SK-N-SH (cell line): ENCODE results near the gene TRIM72. TPM values are rescaled to one million over a fixed set of nuclear protein-coding genes. Genes with fewer than 3 reads are reported as not detected.
"Not testable (repeated sequence)": the region's sequence is repeated elsewhere in the genome, so short reads cannot be mapped to it uniquely, and the experiment has no call there.

Experiments used
- CTCF ChIA-PET: fragments of 300-600, 350-600 bp; formaldehyde crosslinking; extraction: SDS; loops from one replicate; lab custom pipeline; 2021; lab: Yijun Ruan, JAX
- POLR2A ChIA-PET: fragments of 350-600 bp; sonication (Branson Sonifier 250); formaldehyde crosslinking; extraction: SDS; loops from one replicate; lab custom pipeline; 2020; ENCODE audit warnings: antibody characterized with exemption, inconsistent platforms; lab: Yijun Ruan, JAX
- DNase-seq: peaks from one replicate; pipeline ENCODE4 v3.0.0; 2012
- H2AFZ ChIP-seq: fragments of 200-600 bp; sonication (generic); 2 replicates; pipeline ENCODE4 v1.8.1; 2016; ENCODE audit warnings: antibody characterized with exemption, mild to moderate bottlenecking, low read depth
- H3F3A ChIP-seq: fragments of 200-600 bp; sonication (generic); replicated peaks from 2 replicates; pipeline ENCODE3; 2016; ENCODE audit warnings: antibody characterized with exemption, mild to moderate bottlenecking; ENCODE audit not compliant: insufficient read depth
- H3K27ac ChIP-seq, 2 experiments: fragments of 200-500 bp in 1 of 2; fragments of 200-600 bp in 1 of 2; sonication (Bioruptor generic) in 1 of 2; sonication (generic), shearing (Covaris generic) in 1 of 2; 2 replicates each; pipeline versions ENCODE4 v1.5.1 to v1.6.1; 2014 to 2016; ENCODE audit warnings: low read depth in 2 of 2, inconsistent platforms in 1 of 2, low read length in 1 of 2, mild to moderate bottlenecking in 1 of 2, mixed read lengths in 1 of 2
- H3K27me3 ChIP-seq: fragments of 200-600 bp; sonication (generic), shearing (Covaris generic); 2 replicates; pipeline ENCODE4 v1.6.1; 2016; ENCODE audit warnings: mixed run types; ENCODE audit not compliant: insufficient read depth
- H3K36me3 ChIP-seq, 2 experiments: fragments of 200-500 bp in 1 of 2; fragments of 200-600 bp in 1 of 2; sonication (Bioruptor generic) in 1 of 2; sonication (generic) in 1 of 2; replicated peaks in 1 of 2; 2 replicates each; pipeline versions ENCODE3 to v1.5.1; 2014 to 2016; ENCODE audit warnings: low read length in 1 of 2, mild to moderate bottlenecking in 1 of 2; ENCODE audit not compliant: insufficient read depth in 2 of 2, control insufficient read depth in 1 of 2
- H3K4me1 ChIP-seq, 2 experiments: fragments of 200-500 bp in 1 of 2; fragments of 200-600 bp in 1 of 2; sonication (Bioruptor generic) in 1 of 2; sonication (generic), shearing (Covaris generic) in 1 of 2; 2 replicates each; pipeline versions ENCODE4 v1.5.1 to v1.6.1; 2014 to 2016; ENCODE audit warnings: low read depth in 1 of 2, low read length in 1 of 2, mixed run types in 1 of 2; ENCODE audit not compliant: insufficient read depth in 2 of 2, control insufficient read depth in 1 of 2
- H3K4me2 ChIP-seq: fragments of 200-600 bp; sonication (generic), shearing (Covaris generic); 2 replicates; pipeline ENCODE4 v1.6.1; 2017; ENCODE audit warnings: mixed run types
- H3K4me3 ChIP-seq, 2 experiments: fragments of 200-500 bp in 1 of 2; fragments of 200-600 bp in 1 of 2; sonication (Bioruptor generic) in 1 of 2; sonication (generic), shearing (Covaris generic) in 1 of 2; 2 replicates each; pipeline versions ENCODE4 v1.5.1 to v1.8.1; 2014 to 2016; ENCODE audit warnings: low read depth in 2 of 2, inconsistent platforms in 1 of 2, low read length in 1 of 2, mild to moderate bottlenecking in 1 of 2, mixed read lengths in 1 of 2, moderate library complexity in 1 of 2
- H3K79me2 ChIP-seq: fragments of 200-600 bp; sonication (generic); 2 replicates; pipeline ENCODE4 v1.8.1; 2017; ENCODE audit warnings: mild to moderate bottlenecking; ENCODE audit not compliant: insufficient read depth
- H3K9ac ChIP-seq: fragments of 200-600 bp; sonication (generic); 2 replicates; pipeline ENCODE4 v1.6.1; 2017; ENCODE audit warnings: mixed run types
- H3K9me2 ChIP-seq: fragments of 200-600 bp; sonication (generic); 2 replicates; pipeline ENCODE4 v1.6.1; 2017; ENCODE audit warnings: mixed run types
- H3K9me3 ChIP-seq: fragments of 200-600 bp; sonication (generic); 2 replicates; pipeline ENCODE4 v1.6.1; 2017; ENCODE audit warnings: mixed run types, mild to moderate bottlenecking, moderate library complexity
- H4K20me1 ChIP-seq: fragments of 200-600 bp; sonication (generic); 2 replicates; pipeline ENCODE4 v1.6.1; 2017; ENCODE audit warnings: mild to moderate bottlenecking, mixed run types; ENCODE audit not compliant: insufficient read depth
- CHD2 ChIP-seq: fragments of 150-350 bp; IDR thresholded peaks from 2 replicates; pipeline ENCODE4 v1.6.1; 2018; ENCODE audit warnings: low read length; ENCODE audit not compliant: partially characterized antibody
- EP300 ChIP-seq, 2 experiments: IDR thresholded peaks; 2 replicates each; pipeline versions ENCODE4 v1.4.0 to v1.6.1; 2012; ENCODE audit warnings: borderline replicate concordance in 1 of 2, low read depth in 1 of 2, low read length in 1 of 2
- FOSL2 ChIP-seq: IDR thresholded peaks from 2 replicates; pipeline ENCODE4 v1.4.0; 2012; ENCODE audit warnings: low read depth, mild to moderate bottlenecking, moderate library complexity, borderline replicate concordance
- FOXM1 ChIP-seq: IDR thresholded peaks from 2 replicates; pipeline ENCODE4 v1.4.0; 2012; ENCODE audit warnings: low read depth, mild to moderate bottlenecking
- JUND ChIP-seq: IDR thresholded peaks from 2 replicates; pipeline ENCODE4 v1.4.0; 2012
- MAX ChIP-seq: IDR thresholded peaks from 2 replicates; pipeline ENCODE4 v1.4.0; 2012; ENCODE audit warnings: low read depth
- POLR2AphosphoS5 ChIP-seq: IDR thresholded peaks from 2 replicates; pipeline ENCODE4 v1.6.1; 2012; ENCODE audit warnings: low read depth, low read length
- SMC3 ChIP-seq: IDR thresholded peaks from 2 replicates; pipeline ENCODE4 v1.6.1; 2012; ENCODE audit warnings: low read depth, low read length, improper control_type of control experiment
- TCF12 ChIP-seq: IDR thresholded peaks from 2 replicates; pipeline ENCODE4 v1.4.0; 2012
- YY1 ChIP-seq: IDR thresholded peaks from 2 replicates; pipeline ENCODE4 v1.4.0; 2012; ENCODE audit warnings: low read depth, mild to moderate bottlenecking
- ZBTB33 ChIP-seq: IDR thresholded peaks from 2 replicates; pipeline ENCODE4 v1.4.0; 2012; ENCODE audit warnings: low read depth, borderline replicate concordance
- WGBS: methylation state at CpG from one replicate; pipeline ENCODE4 v1.1.6; 2017; ENCODE audit warnings: low lambda C conversion rate; 5-methylcytosine and 5-hydroxymethylcytosine counted together
- polyA plus RNA-seq, 3 experiments: library from polyadenylated mRNA; depleted of rRNA; stranded (reverse); fragments of >200 nt; gene quantifications; 2 replicates each; pipeline ENCODE4 v1.2.3, GENCODE V29; 2012

Gene TRIM72
- polyA plus RNA-seq, 1 of the 3 experiments (the other 2 are of a cell fraction) = under 0.01 TPM

GRCh38 chr16:31268033-31268365 is 54.1 kb downstream of the TRIM72 start:
- H3K4me2 ChIP-seq = no peak overlapping the region
- ChIA-PET CTCF (no interaction called here), POLR2A (no interaction called here)
- H3K4me3 ChIP-seq = no peak overlapping the region
- H3K36me3 ChIP-seq = no peaks in the 10 kb centered on the region
- H3K4me1 ChIP-seq = no peaks in the 10 kb centered on the region
- DNase-seq = no peak
- peaks cover 52% of the 10 kb centered on the region for H3K27me3 ChIP-seq
- no peak overlapping the region for H2AFZ ChIP-seq
- H3F3A ChIP-seq = no peaks in the 10 kb centered on the region
- no peak overlapping the region for H3K27ac ChIP-seq
- no peaks in the 10 kb centered on the region for H4K20me1 ChIP-seq
- 21% methylated on average over 3 of the region's 3 CpGs for WGBS
- no peaks in the 10 kb centered on the region for H3K79me2 ChIP-seq
- H3K9ac ChIP-seq = no peak overlapping the region
- H3K9me2 ChIP-seq = no peaks in the 10 kb centered on the region
- TF ChIP-seq MAX = no peak
- TF ChIP-seq SMC3 = no peak
- H3K9me3 ChIP-seq = no peaks in the 10 kb centered on the region

GRCh38 chr16:31268891-31269290 is 55.0 kb downstream of the TRIM72 start:
- no peak for TF ChIP-seq EP300 (IDR thresholded peaks at IDR 0.05; ENCODE audit: borderline replicate concordance in 1 of 2, low read depth in 1 of 2, low read length in 1 of 2)
- TF ChIP-seq FOXM1 = no peak
- TF ChIP-seq POLR2AphosphoS5 = no peak
- TF ChIP-seq JUND = no peak
- no peak for TF ChIP-seq CHD2
- no peak for TF ChIP-seq SMC3
- no peak for TF ChIP-seq TCF12
- TF ChIP-seq ZBTB33 = no peak
- H3K9me2 ChIP-seq = no peaks in the 10 kb centered on the region
- H2AFZ ChIP-seq = no peak overlapping the region
- H3F3A ChIP-seq = no peaks in the 10 kb centered on the region
- no peak overlapping the region for H3K27ac ChIP-seq
- DNase-seq = no peak
- peaks cover 48% of the 10 kb centered on the region for H3K27me3 ChIP-seq
- H3K9ac ChIP-seq = no peak overlapping the region
- no peaks in the 10 kb centered on the region for H3K4me1 ChIP-seq
- no peaks in the 10 kb centered on the region for H3K9me3 ChIP-seq
- H3K36me3 ChIP-seq = no peaks in the 10 kb centered on the region
- ChIA-PET CTCF (no interaction called here), POLR2A (no interaction called here)
- H3K4me2 ChIP-seq = no peak overlapping the region
- no peaks in the 10 kb centered on the region for H3K79me2 ChIP-seq
- no peaks in the 10 kb centered on the region for H4K20me1 ChIP-seq
- 18% methylated on average over 10 of the region's 10 CpGs for WGBS
- H3K4me3 ChIP-seq = no peak overlapping the region

GRCh38 chr16:31269541-31269940 is 55.6 kb downstream of the TRIM72 start:
- no peak overlapping the region for H2AFZ ChIP-seq
- 8% methylated on average over 2 of the region's 2 CpGs for WGBS
- POLR2A ChIA-PET = no interaction called here

GRCh38 chr16:31269973-31270372 is 56.1 kb downstream of the TRIM72 start:
- H3K9me3 ChIP-seq, POLR2A ChIA-PET: not testable (repeated sequence)
- CTCF ChIA-PET = interaction anchor here (0.7 kb wide), 1 partner anchor 14 kb away, joined by 4 read pairs; no protein-coding TSS in a partner anchor

More at GRCh38 chr16:31269541-31269940, 55.6 kb downstream of the TRIM72 start:
- Histone ChIP-seq H3K36me3 (no peaks in the 10 kb centered on the region), H3K9me2 (no peaks in the 10 kb centered on the region), H3K4me3 (no peak overlapping the region), H3K79me2 (no peaks in the 10 kb centered on the region), H3K9ac (no peak overlapping the region), H3K27ac (no peak overlapping the region)
- DNase-seq = no peak
- TF ChIP-seq FOSL2 (no peak), YY1 (no peak)
- TF ChIP-seq, all 33 proteins: peak for 0
- CTCF ChIA-PET = no interaction called here
- Histone ChIP-seq H3F3A (no peaks in the 10 kb centered on the region), H3K4me1 (no peaks in the 10 kb centered on the region), H4K20me1 (no peaks in the 10 kb centered on the region), H3K27me3 (peaks cover 48% of the 10 kb centered on the region), H3K4me2 (no peak overlapping the region), H3K9me3 (no peaks in the 10 kb centered on the region)

More at GRCh38 chr16:31269973-31270372, 56.1 kb downstream of the TRIM72 start:
- H3K79me2 ChIP-seq, H3K9me2 ChIP-seq, H3F3A ChIP-seq, H3K27ac ChIP-seq, H3K4me2 ChIP-seq, H3K36me3 ChIP-seq, H3K9ac ChIP-seq, H3K4me3 ChIP-seq, H3K4me1 ChIP-seq, H4K20me1 ChIP-seq, DNase-seq, H2AFZ ChIP-seq: not testable (repeated sequence)
- WGBS = 25% methylated on average over 3 of the region's 3 CpGs
- H3K27me3 ChIP-seq = peaks cover 52% of the 10 kb centered on the region
